Ascending aorta (tissue), 2 donors: Measurements from ENCODE around the gene CYP4X1. TPM values are rescaled to one million over a fixed set of nuclear protein-coding genes. Genes with fewer than 3 reads are reported as not detected.

ENCODE experiments used
- DNase-seq, 2 donors: peaks; one replicate each; pipeline ENCODE4 v3.0.0-alpha.2; 2019; ENCODE audit warnings: low spot score in 2 of 2
- H3K27ac ChIP-seq, 2 donors: fragments of 200-600 bp; sonication (generic); one replicate each; pipeline ENCODE4 v1.5.1; 2016 to 2017; ENCODE audit warnings: mild to moderate bottlenecking in 1 of 2
- H3K27me3 ChIP-seq: fragments of 200-600 bp; sonication (generic); one replicate; pipeline ENCODE4 v1.5.1; 2017
- H3K36me3 ChIP-seq, 2 donors: fragments of 200-600 bp; sonication (generic); one replicate each; pipeline ENCODE4 v1.5.1; 2016
- H3K4me1 ChIP-seq, 2 donors: fragments of 200-600 bp; sonication (generic); one replicate each; pipeline ENCODE4 v1.5.1; 2016 to 2017; ENCODE audit warnings: mild to moderate bottlenecking in 1 of 2
- H3K4me3 ChIP-seq, 2 donors: fragments of 200-600 bp; sonication (generic); one replicate each; pipeline ENCODE4 v1.5.1; 2016 to 2017; ENCODE audit warnings: mild to moderate bottlenecking in 1 of 2
- H3K9me3 ChIP-seq, 2 donors: fragments of 200-600 bp; sonication (generic); one replicate each; pipeline ENCODE4 v1.5.1; 2016
- intact Hi-C: fragments of 100-400 bp; cut with DNase I; formaldehyde crosslinking; loops from one replicate; pipeline ENCODE4 v1.15.1; 2023
- total RNA-seq: library from RNA; depleted of rRNA; stranded (reverse); fragments of >200 nt; gene quantifications from one replicate; pipeline ENCODE4 v1.1.0, GENCODE V29; 2016
- TF ChIP-seq, protein P1 (sequence below), 3 experiments: fragments of 200-600 bp in 2 of 3; fragments of 450-650 bp in 1 of 3; sonication (generic) in 2 of 3; IDR thresholded peaks; one replicate each; pipeline ENCODE4 v1.5.1; 2016 to 2019; ENCODE audit warnings: antibody characterized with exemption in 3 of 3, mild to moderate bottlenecking in 1 of 3, moderate library complexity in 1 of 3

Gene CYP4X1
- total RNA-seq, 1 donor from 2014 or later, result 17.2 TPM

- TF ChIP-seq, protein P1, sequence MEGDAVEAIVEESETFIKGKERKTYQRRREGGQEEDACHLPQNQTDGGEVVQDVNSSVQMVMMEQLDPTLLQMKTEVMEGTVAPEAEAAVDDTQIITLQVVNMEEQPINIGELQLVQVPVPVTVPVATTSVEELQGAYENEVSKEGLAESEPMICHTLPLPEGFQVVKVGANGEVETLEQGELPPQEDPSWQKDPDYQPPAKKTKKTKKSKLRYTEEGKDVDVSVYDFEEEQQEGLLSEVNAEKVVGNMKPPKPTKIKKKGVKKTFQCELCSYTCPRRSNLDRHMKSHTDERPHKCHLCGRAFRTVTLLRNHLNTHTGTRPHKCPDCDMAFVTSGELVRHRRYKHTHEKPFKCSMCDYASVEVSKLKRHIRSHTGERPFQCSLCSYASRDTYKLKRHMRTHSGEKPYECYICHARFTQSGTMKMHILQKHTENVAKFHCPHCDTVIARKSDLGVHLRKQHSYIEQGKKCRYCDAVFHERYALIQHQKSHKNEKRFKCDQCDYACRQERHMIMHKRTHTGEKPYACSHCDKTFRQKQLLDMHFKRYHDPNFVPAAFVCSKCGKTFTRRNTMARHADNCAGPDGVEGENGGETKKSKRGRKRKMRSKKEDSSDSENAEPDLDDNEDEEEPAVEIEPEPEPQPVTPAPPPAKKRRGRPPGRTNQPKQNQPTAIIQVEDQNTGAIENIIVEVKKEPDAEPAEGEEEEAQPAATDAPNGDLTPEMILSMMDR (IDR thresholded peaks at IDR 0.05), result no peak
- H3K27ac ChIP-seq, result peak overlapping the region; percentile 81 to 93
- H3K36me3 ChIP-seq, result no peaks in the 10 kb centered on the region
- H3K4me3 ChIP-seq, result peak overlapping the region; percentile 52 to 75
- no peaks in the 10 kb centered on the region for H3K9me3 ChIP-seq
- intact Hi-C loops, result loop anchor here (5.0 kb wide), 2 partner anchors 168 to 308 kb away; partner anchors contain the start of genes CMPK1 and PDZK1IP1
- H3K27me3 ChIP-seq, result no peaks in the 10 kb centered on the region
- peaks cover 6 to 46% of the 10 kb centered on the region in 2 donors for H3K4me1 ChIP-seq
- no peak for DNase-seq
Measured at GRCh38 chr1:47024141-47024801, 802 bp downstream of the CYP4X1 start.

DNA sequence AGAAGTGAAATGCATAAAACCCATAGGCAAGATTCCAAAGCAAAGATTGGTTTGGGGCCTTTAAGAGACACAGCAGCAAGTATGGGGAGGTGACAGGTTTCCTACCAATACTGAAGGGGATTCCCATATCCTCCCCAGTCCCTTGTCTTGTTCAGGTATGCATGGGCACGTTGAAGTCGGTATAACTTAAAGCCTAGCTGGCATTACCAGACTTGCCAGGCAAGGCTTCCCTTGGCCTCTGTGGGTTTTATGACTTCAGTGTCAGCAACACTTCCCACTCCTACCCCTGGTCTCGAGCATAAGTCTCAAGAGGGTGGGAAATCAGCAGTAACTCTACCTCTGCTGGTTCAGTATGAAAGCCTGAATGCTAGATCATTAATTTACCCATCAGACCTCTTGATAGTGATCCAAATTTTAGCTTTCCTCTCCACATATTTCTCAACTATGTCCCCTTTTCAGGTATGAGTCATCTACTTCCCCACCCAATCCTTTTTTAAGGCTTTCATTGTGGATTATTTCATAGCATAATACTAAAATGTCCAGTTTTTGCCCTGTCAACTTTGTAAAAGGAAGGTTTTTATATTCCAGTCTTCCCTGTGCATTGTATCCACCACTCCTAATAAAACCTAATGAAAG lies 6.8 kb downstream of the CYP4X1 start:
- intact Hi-C loops, result no loop called here
- H3K27me3 ChIP-seq, result no peaks in the 10 kb centered on the region
- peaks cover 0 to 4% of the 10 kb centered on the region in 2 donors for H3K36me3 ChIP-seq
- H3K4me1 ChIP-seq, result peaks cover 12 to 41% of the 10 kb centered on the region in 2 donors
- H3K4me3 ChIP-seq, result no peak overlapping the region
- no peaks in the 10 kb centered on the region for H3K9me3 ChIP-seq
- TF ChIP-seq, protein P1 (IDR thresholded peaks at IDR 0.05), result no peak
- no peak for DNase-seq
- peak overlapping the region; percentile 67 for H3K27ac ChIP-seq

DNA sequence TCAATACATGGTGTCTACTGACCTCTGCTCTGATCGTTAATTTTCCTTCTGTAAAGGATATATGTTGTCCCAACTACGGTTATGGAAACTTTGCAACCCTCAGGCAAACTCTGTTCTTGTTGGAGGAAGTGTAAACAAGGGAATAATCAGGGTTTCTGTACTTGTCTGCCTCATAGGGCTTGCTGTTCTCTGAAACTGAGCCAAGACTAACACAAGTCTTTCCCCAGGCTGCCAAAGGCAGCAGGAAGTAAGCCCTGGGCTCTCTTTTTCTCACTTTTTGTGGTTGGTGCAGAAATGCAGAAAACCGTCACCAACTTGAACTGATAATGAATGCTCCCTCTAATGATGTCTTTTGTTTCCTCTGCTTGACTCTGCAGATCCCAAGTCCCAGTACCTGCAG lies 7.6 kb downstream of the CYP4X1 start:
- H3K27ac ChIP-seq, result peak overlapping the region; percentile 67
- H3K27me3 ChIP-seq, result no peaks in the 10 kb centered on the region
- H3K4me1 ChIP-seq, result peaks cover 12 to 34% of the 10 kb centered on the region in 2 donors
- TF ChIP-seq, protein P1 (IDR thresholded peaks at IDR 0.05), result no peak
- no peak for DNase-seq
- H3K9me3 ChIP-seq, result no peaks in the 10 kb centered on the region
- intact Hi-C loops, result no loop called here
- H3K36me3 ChIP-seq, result peaks cover 3 to 7% of the 10 kb centered on the region in 2 donors
- no peak overlapping the region for H3K4me3 ChIP-seq

DNA sequence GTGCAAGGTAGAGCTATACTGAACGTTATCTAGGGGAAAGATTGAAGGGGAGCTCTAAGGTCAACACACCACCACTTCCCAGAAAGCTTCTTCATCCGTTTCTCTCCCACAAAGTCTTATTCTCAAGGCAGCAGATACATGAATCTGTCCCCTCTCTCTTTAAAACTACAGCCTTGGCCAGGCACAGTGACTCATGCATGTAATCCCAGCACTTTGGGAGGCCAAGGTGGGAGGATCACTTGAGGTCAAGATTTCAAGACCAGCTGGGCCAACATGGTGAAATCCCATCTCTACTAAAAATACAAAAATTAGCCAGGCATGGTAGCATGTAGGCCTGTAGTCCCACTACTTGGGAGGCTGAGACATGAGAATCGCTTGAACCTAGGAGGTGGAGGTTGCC lies 8.1 kb downstream of the CYP4X1 start:
- intact Hi-C loops, result no loop called here
- TF ChIP-seq, protein P1 (IDR thresholded peaks at IDR 0.05), result no peak
- Histone ChIP-seq H3K36me3 (peaks cover 3 to 10% of the 10 kb centered on the region in 2 donors), H3K27me3 (no peaks in the 10 kb centered on the region), H3K9me3 (no peaks in the 10 kb centered on the region), H3K4me1 (peaks cover 12 to 32% of the 10 kb centered on the region in 2 donors), H3K4me3 (no peak overlapping the region), H3K27ac (peak overlapping the region; percentile 67)
- no peak for DNase-seq

GRCh38 chr1:47036764-47037163 lies 13.3 kb downstream of the CYP4X1 start:
- Histone ChIP-seq H3K36me3 (peaks cover 10 to 32% of the 10 kb centered on the region in 2 donors), H3K9me3 (no peaks in the 10 kb centered on the region), H3K4me3 (no peak overlapping the region), H3K4me1 (peaks cover under 1 to 8% of the 10 kb centered on the region in 2 donors), H3K27ac (no peak overlapping the region), H3K27me3 (no peaks in the 10 kb centered on the region)
- DNase-seq, result no peak
- intact Hi-C loops, result no loop called here
- TF ChIP-seq, protein P1 (IDR thresholded peaks at IDR 0.05), result no peak
